Tibial nerve (tissue), 4 donors: Measurements from ENCODE around the gene RUNDC3A. TPM values are rescaled to one million over a fixed set of nuclear protein-coding genes. Genes with fewer than 3 reads are reported as not detected.
A peak's percentile ranks its signal among the peaks of the same experiment; 100 is the strongest.
"Not testable (repeated sequence)": the region's sequence is repeated elsewhere in the genome, so short reads cannot be mapped to it uniquely, and the experiment has no call there.

ENCODE experiments used
- DNase-seq, 2 donors: peaks; one replicate each; pipeline ENCODE4 v3.0.0-alpha.2; 2019; ENCODE audit warnings: low spot score in 2 of 2
- H3K27ac ChIP-seq, 4 donors: fragments of 200-600 bp; sonication (generic) in 3 of 4; one replicate each; pipeline ENCODE4 v1.5.1; 2017 to 2019; ENCODE audit warnings: mild to moderate bottlenecking in 1 of 4
- H3K27me3 ChIP-seq, 2 donors: fragments of 200-600 bp; sonication (generic) in 1 of 2; one replicate each; pipeline versions ENCODE4 v1.5.1 to v1.6.0; 2017 to 2019
- H3K36me3 ChIP-seq, 3 donors: fragments of 200-600 bp; sonication (generic); one replicate each; pipeline ENCODE4 v1.5.1; 2018 to 2019
- H3K4me1 ChIP-seq, 4 donors: fragments of 200-600 bp; sonication (generic) in 3 of 4; one replicate each; pipeline ENCODE4 v1.5.1; 2017 to 2019
- H3K4me3 ChIP-seq, 4 donors: fragments of 200-600 bp; sonication (generic) in 3 of 4; one replicate each; pipeline ENCODE4 v1.5.1; 2017 to 2019; ENCODE audit warnings: mild to moderate bottlenecking in 1 of 4, moderate library complexity in 1 of 4
- H3K9me3 ChIP-seq, 4 donors: fragments of 200-600 bp; sonication (generic) in 3 of 4; one replicate each; pipeline ENCODE4 v1.5.1; 2017 to 2019
- EP300 ChIP-seq, 2 donors: sonication (generic); formaldehyde crosslinking; IDR thresholded peaks; one replicate each; pipeline ENCODE4 v1.6.1; 2017; ENCODE audit warnings: antibody characterized with exemption in 2 of 2, mild to moderate bottlenecking in 1 of 2
- POLR2A ChIP-seq, 2 donors: fragments of 450-650 bp; IDR thresholded peaks; one replicate each; pipeline ENCODE4 v1.6.1; 2017; ENCODE audit warnings: antibody characterized with exemption in 2 of 2, mild to moderate bottlenecking in 2 of 2, moderate library complexity in 2 of 2
- WGBS, 2 donors: methylation state at CpG; one replicate each; pipeline ENCODE4 v1.1.5; 2018; 5-methylcytosine and 5-hydroxymethylcytosine counted together
- total RNA-seq, 4 donors: library from RNA; depleted of rRNA; stranded (reverse); fragments of >200 nt; gene quantifications; one replicate each; pipeline ENCODE4 v1.1.0, GENCODE V29; 2016
- TF ChIP-seq, protein P1 (sequence below), 5 experiments: fragments of 200-600 bp in 3 of 5; fragments of 450-650 bp in 2 of 5; sonication (generic) in 3 of 5; IDR thresholded peaks; one replicate each; pipeline ENCODE4 v1.5.1; 2016 to 2019; ENCODE audit warnings: antibody characterized with exemption in 5 of 5, mild to moderate bottlenecking in 3 of 5, moderate library complexity in 2 of 5

Gene RUNDC3A
- total RNA-seq, 4 donors from 2014 or later: not detected

DNA sequence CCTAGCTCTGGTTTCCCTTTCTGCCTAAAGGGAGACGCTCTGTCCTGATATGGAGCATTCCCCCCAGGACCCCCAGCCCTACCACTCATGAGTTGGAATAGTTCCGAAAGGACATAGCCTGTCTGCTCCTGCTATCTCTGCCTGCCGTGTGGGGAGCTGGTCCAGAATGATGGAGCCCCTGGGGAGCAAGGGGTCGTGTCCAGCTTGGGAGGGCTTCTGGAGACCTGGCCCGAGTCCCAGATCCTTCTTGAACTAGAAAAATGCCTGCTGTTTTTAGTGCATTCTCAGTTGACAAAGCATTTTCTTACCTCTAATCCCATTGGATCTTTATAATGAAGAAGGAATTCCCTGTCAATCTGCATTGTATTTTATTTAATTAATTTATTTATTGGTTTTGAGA lies 27.6 kb downstream of the RUNDC3A start:
- H3K27me3 ChIP-seq: peaks cover 0 to 9% of the 10 kb centered on the region in 2 donors
- DNase-seq: no peak
- H3K4me1 ChIP-seq: peaks cover 0 to 6% (median 0%) of the 10 kb centered on the region in 4 donors
- H3K4me3 ChIP-seq: no peak overlapping the region
- no peaks in the 10 kb centered on the region for H3K36me3 ChIP-seq
- TF ChIP-seq, protein P1, sequence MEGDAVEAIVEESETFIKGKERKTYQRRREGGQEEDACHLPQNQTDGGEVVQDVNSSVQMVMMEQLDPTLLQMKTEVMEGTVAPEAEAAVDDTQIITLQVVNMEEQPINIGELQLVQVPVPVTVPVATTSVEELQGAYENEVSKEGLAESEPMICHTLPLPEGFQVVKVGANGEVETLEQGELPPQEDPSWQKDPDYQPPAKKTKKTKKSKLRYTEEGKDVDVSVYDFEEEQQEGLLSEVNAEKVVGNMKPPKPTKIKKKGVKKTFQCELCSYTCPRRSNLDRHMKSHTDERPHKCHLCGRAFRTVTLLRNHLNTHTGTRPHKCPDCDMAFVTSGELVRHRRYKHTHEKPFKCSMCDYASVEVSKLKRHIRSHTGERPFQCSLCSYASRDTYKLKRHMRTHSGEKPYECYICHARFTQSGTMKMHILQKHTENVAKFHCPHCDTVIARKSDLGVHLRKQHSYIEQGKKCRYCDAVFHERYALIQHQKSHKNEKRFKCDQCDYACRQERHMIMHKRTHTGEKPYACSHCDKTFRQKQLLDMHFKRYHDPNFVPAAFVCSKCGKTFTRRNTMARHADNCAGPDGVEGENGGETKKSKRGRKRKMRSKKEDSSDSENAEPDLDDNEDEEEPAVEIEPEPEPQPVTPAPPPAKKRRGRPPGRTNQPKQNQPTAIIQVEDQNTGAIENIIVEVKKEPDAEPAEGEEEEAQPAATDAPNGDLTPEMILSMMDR (IDR thresholded peaks at IDR 0.05): no peak
- TF ChIP-seq EP300 (IDR thresholded peaks at IDR 0.05) (no peak), POLR2A (IDR thresholded peaks at IDR 0.05) (no peak)
- WGBS, 2 donors: 28 to 30% methylated on average over 5 of the region's 5 CpGs
- H3K27ac ChIP-seq: no peak overlapping the region
- H3K9me3 ChIP-seq: no peaks in the 10 kb centered on the region

DNA sequence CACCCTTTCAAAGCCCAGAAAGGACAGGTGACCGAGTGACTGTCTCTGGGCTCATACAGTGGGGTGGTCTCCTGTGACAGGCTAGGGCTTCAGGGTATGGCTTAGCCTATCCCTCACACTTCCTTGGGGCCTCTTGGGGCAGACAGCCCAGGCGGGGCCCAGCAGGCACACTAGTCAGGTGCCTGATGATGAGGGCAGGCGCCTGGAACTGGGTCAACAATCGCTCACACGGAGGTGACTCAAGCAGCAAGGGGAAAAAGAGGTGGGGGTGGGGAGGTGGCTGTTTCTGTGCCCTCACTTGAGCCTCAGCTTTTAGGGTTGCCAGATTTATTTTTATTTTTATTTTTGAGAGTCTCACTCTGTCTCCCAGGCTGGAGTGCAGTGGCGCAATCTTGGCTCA lies 30.3 kb downstream of the RUNDC3A start:
- no peaks in the 10 kb centered on the region for H3K36me3 ChIP-seq
- TF ChIP-seq POLR2A (IDR thresholded peaks at IDR 0.05) (no peak), EP300 (IDR thresholded peaks at IDR 0.05) (no peak)
- TF ChIP-seq, protein P1 (IDR thresholded peaks at IDR 0.05): no peak
- peaks cover 0 to 9% of the 10 kb centered on the region in 2 donors for H3K27me3 ChIP-seq
- no peak overlapping the region for H3K27ac ChIP-seq
- H3K4me1 ChIP-seq: no peaks in the 10 kb centered on the region
- H3K4me3 ChIP-seq: no peak overlapping the region
- H3K9me3 ChIP-seq: no peaks in the 10 kb centered on the region
- 56 to 61% methylated on average over 6 of the region's 6 CpGs for WGBS, 2 donors
- no peak for DNase-seq

DNA sequence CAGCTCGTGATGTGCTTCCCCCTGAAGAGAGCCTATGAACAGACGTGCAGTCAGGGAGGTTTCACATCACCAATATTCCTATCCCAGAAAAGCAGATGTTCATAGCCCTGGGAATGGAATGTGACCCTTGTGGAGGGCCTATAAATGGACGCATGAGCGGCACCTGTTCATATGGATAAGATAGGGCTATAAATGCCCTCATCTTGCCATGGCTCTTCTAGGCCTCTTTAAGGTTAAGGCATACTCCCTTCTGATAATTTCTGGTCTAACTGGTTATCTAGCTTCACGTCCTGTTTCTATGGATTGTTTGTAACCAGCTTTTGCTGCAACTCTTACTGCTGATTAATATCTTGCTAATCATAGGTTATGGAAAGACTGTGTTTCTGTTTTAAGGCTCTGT lies 32.2 kb downstream of the RUNDC3A start:
- H3K9me3 ChIP-seq, DNase-seq, H3K4me1 ChIP-seq, H3K4me3 ChIP-seq, H3K27ac ChIP-seq, H3K27me3 ChIP-seq, H3K36me3 ChIP-seq: not testable (repeated sequence)
- WGBS, 2 donors: 73 to 75% methylated on average over 5 of the region's 5 CpGs

DNA sequence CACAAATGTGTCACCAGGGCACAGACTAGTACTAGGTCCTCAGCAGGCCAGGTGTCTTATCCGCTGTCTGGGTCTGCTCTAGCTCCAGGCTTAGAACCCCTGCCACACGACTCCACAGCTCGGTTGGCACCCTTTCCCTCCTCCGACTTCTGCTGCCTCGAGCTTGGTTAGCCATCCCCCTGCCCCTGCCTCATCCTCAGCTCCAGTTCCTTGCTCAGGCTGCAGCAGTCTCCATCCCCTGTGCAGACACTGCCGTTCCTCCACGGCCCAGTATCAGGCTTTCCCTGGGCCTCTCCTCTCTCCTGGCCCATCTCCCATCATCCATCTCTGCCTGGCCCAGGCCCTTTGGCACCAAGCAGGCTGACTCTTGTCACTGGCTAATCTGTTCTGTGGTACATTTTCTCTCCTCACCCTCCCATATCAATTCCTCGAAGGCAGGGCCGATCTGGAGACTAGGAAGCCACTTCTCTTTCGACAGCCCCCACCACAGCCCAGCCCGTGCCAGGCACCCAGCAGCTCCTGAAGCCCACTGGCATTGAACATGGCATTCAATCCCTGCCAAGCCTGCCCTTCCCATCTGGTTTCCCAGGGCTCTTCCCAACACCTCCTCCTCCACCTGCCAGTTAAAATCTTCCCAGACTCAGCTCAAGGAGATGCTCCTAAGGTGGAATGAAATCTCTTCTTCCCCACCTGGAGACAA lies 35.3 kb downstream of the RUNDC3A start:
- H3K4me3 ChIP-seq: no peak overlapping the region
- WGBS, 2 donors: 76 to 78% methylated on average over 11 of the region's 11 CpGs
- no peak for DNase-seq

DNA sequence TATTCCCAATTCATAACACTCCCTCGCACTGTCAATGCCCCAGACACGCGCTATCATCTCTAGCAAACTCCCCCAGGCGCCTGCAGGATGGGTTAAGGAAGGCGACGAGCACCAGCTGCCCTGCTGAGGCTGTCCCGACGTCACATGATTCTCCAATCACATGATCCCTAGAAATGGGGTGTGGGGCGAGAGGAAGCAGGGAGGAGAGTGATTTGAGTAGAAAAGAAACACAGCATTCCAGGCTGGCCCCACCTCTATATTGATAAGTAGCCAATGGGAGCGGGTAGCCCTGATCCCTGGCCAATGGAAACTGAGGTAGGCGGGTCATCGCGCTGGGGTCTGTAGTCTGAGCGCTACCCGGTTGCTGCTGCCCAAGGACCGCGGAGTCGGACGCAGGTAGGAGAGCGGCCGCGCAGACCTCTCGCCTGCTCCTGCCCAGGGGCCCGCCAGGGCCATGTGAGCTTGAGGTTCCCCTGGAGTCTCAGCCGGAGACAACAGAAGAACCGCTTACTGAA lies 36.6 kb downstream of the RUNDC3A start, which contains the start of gene GRN:
GRN (plus strand) TSS at position 364 of the 515 bp plus-strand sequence. CDS start 3,863 bp downstream, outside the sequence.
- Histone ChIP-seq H3K9me3 (no peaks in the 10 kb centered on the region), H3K27me3 (no peaks in the 10 kb centered on the region), H3K36me3 (peaks cover 0 to 17% (median 0%) of the 10 kb centered on the region in 3 donors), H3K4me1 (peaks cover 0 to 25% (median 6%) of the 10 kb centered on the region in 4 donors), H3K4me3 (peak within 1 kb of the TSS; percentile 60 to 94 (median 82)), H3K27ac (peak within 1 kb of the TSS; percentile 53 to 93 (median 90))
- 0 to 1% methylated on average over 13 to 26 of the region's 26 CpGs for WGBS, 2 donors
- peak; percentile 93 to 99 for DNase-seq
- peak; percentile 31 to 73 for TF ChIP-seq POLR2A (IDR thresholded peaks at IDR 0.05)
- TF ChIP-seq, protein P1 (IDR thresholded peaks at IDR 0.05): peak in 1 of 5 experiments; percentile 0
- TF ChIP-seq EP300 (IDR thresholded peaks at IDR 0.05): peak; percentile 66 to 91

More for the DNA sequence above, 35.3 kb downstream of the RUNDC3A start:
- H3K27ac ChIP-seq: no peak overlapping the region
- TF ChIP-seq EP300 (IDR thresholded peaks at IDR 0.05) (no peak), POLR2A (IDR thresholded peaks at IDR 0.05) (no peak)
- TF ChIP-seq, protein P1 (IDR thresholded peaks at IDR 0.05): no peak
- H3K9me3 ChIP-seq: no peaks in the 10 kb centered on the region
- H3K4me1 ChIP-seq: peaks cover 0 to 25% (median 6%) of the 10 kb centered on the region in 4 donors
- no peaks in the 10 kb centered on the region for H3K27me3 ChIP-seq
- H3K36me3 ChIP-seq: peaks cover 0 to 4% (median 0%) of the 10 kb centered on the region in 3 donors
